ENCODE measurements around the gene RAD54L.

DNA sequence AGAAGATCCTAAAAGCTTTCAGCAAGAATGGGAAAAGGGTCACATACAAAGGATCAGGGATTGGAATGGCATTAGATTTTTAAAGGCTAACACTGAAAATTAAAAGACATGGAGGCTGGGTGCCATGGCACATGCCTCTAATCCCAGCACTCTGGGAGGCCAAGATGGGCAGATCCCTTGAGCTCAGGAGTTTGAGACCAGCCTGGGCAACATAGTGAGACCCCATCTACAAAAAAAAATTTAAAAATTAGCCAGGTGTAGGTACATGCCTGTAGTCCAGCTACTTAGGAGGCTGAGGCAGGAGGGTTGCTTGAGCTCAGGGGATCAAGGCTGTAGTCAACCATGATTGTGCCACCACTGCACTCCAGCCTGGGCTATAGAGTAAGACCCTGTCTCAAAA, 32.1 kb upstream of the RAD54L start:
- TF ChIP-seq, protein P1, sequence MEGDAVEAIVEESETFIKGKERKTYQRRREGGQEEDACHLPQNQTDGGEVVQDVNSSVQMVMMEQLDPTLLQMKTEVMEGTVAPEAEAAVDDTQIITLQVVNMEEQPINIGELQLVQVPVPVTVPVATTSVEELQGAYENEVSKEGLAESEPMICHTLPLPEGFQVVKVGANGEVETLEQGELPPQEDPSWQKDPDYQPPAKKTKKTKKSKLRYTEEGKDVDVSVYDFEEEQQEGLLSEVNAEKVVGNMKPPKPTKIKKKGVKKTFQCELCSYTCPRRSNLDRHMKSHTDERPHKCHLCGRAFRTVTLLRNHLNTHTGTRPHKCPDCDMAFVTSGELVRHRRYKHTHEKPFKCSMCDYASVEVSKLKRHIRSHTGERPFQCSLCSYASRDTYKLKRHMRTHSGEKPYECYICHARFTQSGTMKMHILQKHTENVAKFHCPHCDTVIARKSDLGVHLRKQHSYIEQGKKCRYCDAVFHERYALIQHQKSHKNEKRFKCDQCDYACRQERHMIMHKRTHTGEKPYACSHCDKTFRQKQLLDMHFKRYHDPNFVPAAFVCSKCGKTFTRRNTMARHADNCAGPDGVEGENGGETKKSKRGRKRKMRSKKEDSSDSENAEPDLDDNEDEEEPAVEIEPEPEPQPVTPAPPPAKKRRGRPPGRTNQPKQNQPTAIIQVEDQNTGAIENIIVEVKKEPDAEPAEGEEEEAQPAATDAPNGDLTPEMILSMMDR (IDR thresholded peaks at IDR 0.05; ENCODE audit: insufficient read depth, low read length), result no peak
- no peak for TF ChIP-seq POLR2AphosphoS5 (IDR thresholded peaks at IDR 0.05; ENCODE audit: low read depth)
- TF ChIP-seq, protein P2, sequence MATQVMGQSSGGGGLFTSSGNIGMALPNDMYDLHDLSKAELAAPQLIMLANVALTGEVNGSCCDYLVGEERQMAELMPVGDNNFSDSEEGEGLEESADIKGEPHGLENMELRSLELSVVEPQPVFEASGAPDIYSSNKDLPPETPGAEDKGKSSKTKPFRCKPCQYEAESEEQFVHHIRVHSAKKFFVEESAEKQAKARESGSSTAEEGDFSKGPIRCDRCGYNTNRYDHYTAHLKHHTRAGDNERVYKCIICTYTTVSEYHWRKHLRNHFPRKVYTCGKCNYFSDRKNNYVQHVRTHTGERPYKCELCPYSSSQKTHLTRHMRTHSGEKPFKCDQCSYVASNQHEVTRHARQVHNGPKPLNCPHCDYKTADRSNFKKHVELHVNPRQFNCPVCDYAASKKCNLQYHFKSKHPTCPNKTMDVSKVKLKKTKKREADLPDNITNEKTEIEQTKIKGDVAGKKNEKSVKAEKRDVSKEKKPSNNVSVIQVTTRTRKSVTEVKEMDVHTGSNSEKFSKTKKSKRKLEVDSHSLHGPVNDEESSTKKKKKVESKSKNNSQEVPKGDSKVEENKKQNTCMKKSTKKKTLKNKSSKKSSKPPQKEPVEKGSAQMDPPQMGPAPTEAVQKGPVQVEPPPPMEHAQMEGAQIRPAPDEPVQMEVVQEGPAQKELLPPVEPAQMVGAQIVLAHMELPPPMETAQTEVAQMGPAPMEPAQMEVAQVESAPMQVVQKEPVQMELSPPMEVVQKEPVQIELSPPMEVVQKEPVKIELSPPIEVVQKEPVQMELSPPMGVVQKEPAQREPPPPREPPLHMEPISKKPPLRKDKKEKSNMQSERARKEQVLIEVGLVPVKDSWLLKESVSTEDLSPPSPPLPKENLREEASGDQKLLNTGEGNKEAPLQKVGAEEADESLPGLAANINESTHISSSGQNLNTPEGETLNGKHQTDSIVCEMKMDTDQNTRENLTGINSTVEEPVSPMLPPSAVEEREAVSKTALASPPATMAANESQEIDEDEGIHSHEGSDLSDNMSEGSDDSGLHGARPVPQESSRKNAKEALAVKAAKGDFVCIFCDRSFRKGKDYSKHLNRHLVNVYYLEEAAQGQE (IDR thresholded peaks at IDR 0.05; ENCODE audit: insufficient replicate concordance, low read depth), result no peak
